ELF-1 (cell line): ENCODE results near the gene TDRD9.

Source experiments
- DNase-seq: peaks from one replicate; pipeline ENCODE4 v3.0.0-alpha.2; 2016; ENCODE audit warnings: low read depth, low spot score

TDRD9 gene

DNA sequence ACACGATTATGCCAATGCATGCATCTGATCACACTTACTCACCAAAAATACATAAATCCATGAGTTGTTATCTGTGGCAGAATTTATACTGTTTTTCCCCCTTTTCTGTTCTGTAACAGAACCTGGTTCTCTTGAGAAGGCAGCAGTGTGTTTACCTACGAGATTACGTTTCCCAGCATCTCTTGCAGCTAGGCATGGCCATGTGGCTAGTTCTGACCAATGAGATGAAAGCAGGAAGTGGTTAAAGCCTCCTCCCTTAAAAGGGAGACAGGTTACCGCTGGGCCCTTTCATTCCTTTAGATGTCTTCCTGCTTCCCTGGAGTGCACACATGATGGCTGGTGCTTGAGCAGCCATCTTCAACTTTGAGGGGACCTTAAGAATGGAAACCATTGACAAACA is 145.5 kb downstream of the TDRD9 start:
- DNase-seq = no peak

DNA sequence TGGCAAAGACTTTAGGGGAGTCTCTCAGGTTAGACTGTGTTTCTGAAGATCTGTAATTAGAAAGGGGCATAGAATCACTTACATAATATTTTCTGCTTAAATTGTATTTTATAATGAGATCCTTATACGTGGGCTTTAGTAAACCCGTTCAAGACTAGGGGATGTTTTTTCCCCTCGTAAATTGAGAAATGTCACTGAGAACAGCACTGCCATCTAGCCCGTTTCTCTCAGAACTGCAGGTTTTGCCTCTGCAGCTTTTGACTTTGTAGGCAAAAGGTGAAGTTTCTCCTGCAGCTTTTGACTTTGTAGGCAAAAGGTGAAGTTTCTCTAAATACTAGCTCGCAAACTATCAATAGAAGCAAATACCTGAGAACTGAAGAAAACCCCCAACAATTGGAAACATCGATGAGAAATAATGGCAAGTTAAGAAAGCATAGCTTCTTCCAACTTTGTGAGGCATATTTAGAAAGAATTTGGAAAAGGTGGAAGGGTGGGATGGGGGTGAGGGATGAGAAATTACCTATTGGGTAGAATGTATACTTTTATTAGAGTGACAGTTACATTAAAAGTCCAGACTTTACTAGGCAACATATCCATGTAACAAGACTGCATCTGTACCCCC is 147.4 kb downstream of the TDRD9 start:
- no peak for DNase-seq

DNA sequence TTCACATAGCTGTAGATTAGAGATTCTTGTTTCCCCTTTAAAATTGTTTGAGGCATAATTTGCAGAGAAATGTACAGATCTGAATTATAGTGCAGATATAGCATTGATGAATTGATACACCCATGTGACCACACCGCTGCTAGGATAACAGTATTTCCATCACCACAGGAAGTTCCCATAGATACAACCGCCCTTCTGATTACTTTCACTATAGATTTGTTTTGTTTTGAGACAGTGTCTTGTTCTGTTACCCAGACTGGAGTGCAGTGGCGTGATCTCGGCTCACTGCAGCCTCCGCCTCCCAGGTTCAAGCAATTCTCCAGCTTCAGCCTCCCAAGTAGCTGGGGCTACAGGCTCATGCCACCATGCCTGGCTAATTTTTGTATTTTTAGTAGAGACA is 148.5 kb downstream of the TDRD9 start:
- no peak for DNase-seq

DNA sequence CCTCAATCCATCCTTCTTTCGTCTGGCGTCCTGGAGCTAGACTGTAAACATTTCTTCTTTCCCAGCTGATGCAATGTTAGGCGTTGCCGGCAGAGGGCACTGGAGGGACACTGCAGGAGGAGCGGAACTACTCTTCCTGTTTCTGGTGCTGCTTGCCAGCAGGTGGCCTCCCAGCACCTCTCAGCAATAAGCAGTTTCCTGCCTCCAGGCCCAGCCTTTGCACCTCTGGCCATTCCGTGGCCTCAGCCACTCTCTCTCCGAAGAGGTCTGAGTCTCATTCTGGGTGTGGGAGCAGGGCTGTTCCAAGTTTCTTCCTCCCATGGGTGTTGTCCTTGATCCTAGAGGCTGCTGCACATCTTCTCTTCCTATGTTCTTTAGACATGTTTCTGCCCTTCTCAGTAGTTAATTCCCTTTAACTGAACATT is 149.8 kb downstream of the TDRD9 start:
- DNase-seq = peak; percentile 95

DNA sequence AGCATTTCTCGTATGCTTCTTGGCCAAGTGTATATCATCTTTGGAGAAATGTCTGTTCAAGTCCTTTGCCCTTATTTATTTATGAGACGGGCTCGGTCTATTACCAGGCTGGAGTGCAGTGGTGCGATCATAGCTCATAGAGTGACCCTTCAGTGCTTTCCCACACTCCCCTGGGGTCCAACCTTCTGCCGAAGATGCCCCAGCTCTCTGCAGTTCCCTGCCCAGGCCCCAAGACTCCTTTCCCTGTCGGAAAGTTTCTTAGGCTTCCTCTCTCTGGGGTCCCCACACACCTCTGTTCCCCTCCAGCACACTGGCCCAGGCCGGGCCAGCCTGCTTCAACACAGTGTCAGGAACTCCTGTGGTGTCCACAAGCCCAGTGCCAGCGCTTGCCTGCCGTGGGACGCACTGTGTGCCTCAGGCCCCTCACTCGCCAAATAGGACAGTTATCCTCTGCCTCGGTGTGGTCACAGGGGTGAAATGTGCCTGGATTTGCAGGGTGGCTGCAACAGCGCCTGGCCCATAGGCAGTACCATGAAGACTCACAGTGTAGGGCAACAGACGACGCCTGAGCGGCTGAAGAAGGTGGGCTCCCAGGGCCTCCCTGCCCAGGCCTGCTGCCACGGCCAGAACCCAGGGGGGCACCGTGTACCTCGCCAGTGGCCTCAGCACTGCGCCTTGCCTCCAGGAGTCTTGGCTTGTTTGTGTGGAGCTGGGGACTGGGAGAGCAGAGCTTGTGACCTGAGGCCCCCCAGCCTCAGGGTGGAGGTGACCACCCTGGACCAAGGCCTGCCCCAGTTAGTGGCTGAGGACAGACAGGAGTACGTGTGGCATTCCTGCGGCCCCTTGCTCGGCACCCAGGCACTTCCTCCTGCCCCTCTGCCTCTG is 152.4 kb downstream of the TDRD9 start:
- DNase-seq = no peak

DNA sequence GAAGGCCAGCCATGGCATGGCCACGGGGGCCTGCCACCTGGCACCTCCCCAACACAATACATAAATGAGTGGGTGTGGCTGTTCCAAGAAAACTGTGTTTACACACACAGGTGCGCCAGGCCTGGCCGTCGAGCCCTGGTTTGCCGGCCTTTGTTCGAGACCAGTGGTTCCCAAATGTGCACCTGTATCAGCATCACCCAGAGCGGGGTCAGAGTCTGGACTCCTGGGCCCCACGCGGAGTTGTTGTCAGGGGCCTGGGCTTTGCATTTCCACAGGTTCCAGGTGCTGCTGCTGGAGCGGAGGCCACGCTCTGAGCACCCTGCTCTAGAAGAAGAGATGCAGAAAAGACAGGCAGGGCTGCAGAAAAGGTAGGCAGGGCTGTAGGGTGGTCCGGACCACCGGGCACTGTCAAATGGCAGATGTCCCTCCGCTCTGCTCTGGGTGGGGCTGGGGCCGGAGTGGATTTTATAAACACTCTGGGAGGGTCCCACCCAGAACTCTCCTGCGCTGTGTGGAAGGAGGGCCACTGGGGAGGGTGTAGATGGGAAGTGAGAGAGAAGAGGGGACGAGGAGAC is 153.1 kb downstream of the TDRD9 start:
- DNase-seq = no peak

DNA sequence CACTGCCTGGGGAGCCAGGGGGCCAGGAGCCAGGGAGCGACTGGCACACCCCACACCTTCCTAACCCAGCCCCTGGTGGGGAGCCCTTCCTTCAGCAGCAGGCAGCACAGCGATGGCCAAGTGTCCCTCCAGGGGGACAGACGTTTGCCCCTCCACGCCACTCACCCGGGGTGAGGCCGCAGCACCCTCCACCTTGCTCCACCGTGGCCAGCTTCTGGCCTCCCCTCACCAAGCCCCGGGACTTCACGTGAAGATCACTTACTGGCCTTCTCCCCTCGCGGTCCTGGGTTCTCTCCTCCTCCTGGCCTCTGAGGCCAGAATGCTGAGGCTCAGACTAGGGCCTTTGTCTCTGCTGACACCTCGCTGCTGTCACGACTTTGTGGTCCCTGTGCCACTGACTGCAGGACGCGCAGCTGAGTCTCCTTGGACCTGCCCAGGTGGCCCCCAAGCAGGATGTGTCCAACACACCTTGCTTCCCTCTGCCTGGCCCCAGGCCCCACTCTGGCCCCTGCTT is 153.8 kb downstream of the TDRD9 start:
- no peak for DNase-seq

DNA sequence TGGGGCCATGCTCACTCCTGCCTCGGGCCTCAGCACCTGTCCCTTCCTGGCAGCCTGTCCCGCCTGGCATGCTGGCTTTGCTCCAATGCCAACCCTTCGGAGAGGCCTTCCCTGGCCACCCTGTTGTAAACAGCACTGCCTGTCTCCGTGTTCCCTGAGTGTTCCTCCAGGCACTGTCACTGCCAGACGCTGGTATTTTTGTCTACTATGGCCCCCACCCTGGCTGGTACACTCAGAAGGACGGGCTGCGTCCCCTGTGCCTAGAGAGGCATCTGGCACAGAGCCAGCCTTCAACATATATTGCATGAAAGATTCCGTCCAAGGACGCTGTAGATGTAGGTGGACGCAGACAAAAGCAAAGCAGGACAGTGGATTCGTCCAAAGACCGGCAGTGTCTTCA is 154.6 kb downstream of the TDRD9 start:
- DNase-seq = no peak

DNA sequence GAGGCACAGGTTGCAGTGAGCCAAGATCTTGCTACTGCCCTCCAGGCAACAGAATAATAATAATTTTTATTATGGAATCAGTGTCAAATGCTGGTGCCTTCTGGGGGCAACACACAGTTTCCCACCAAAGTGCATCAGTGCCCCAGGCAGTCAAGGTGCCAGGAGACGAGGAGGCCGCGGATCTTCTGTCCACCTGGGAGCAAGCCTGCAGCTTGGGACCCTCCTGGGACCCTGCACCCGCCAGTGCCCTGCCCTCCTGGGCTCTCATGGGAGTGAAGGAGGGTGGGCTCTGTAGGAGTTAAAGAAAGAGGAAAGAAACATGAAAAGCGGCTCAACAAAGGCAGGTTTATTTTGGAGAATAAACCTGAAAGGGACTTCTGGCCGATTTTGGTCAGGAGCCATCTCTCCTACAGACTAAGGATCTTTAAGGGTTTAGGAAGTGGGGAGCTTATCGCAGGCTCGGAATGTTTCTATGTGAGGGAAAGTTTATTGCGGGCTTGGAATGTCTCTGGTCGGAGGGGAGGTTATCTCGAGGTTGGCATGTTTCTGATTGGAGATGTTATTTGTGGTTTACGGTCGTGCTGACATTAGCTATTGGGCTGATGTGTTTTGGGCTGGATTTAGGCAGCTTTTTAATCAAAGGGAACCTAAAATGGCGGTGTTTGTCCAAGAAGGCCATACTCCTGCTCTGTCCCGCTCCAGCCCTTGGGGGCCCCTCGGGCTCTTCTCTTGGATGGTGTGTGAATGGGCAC is 156.2 kb downstream of the TDRD9 start:
- DNase-seq = peak; percentile 51

DNA sequence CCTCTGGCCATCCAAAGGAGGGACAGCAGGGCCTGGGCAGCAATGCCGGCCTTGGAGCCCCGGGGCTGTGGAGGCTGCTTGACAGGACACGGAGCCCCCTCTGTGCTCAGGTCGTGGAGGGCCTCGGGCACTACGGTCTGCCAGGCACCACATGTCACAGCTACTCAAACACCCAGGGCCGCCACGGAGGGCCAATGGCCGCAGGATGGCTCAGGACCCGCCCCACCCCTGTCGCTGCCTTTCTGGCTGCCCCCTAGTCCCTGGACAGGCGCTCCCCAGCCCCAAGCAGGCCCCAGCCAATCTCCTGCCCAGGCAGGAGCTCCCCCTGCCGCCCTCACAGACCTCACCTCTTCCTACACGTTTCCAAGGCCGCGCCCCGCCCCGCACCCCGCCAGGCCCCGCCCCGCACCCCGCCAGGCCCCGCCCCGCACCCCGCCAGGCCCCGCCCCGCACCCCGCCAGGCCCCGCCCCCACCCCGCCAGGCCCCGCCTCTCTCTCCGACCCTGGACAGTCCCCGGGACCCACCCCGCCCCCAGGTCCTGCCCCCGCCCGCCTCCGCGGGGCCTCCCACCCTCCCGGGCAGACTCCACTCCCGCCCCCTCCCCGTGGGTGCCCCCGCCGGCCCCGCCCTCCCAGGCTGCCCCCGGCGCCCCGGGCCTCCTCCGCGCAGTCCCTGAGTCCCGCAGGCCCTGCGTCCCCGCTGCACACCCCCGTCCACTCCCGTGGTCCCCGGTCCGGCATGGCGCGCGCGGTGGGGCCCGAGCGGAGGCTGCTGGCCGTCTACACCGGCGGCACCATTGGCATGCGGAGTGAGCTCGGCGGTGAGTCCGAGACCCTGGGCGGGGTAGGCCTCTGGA is 157.0 kb downstream of the TDRD9 start, which contains the start of gene ASPG:
ASPG (plus strand) TSS at position 669 of the 857 bp plus-strand sequence; CDS start at position 740, 71 bp downstream.
- peak; percentile 65 for DNase-seq

DNA sequence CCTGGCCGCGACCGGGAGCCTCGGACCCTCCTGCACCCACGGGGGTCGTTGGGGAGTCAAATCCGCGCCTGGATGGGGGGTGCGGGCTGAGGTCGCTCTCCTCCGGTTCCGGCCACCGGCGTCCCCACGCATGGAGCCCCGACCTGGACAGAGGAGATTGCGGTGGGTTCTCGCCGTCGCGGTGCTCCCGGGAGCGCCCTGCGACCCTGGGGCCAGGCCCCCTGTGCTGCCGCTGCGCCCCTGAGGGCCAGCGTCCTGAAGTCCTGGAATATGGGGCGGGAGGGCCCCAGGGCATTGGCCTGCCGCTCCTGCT is 157.6 kb downstream of the TDRD9 start:
- peak; percentile 51 for DNase-seq

DNA sequence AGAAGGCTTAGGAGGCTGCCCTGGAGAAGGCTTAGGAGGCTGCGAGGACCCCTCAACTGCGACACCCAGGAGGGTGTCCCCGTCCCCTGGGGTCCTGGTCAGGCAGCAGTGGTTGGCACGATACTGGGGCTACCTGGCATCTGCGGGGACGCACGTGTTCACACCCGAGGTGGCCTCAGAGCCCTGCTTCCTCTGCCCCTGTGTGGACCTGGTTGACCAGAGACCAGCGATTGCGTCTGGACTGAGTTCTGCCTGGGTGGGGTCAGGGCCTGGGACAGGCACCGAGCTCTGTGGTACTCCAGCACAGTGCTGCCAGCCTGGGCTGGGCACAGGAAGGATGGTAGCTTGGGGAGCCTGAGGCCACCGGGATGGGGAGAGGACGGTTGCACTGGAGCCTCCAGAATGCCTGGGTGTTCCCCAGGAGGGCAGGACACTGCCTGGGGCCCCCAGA is 158.0 kb downstream of the TDRD9 start:
- DNase-seq = no peak

DNA sequence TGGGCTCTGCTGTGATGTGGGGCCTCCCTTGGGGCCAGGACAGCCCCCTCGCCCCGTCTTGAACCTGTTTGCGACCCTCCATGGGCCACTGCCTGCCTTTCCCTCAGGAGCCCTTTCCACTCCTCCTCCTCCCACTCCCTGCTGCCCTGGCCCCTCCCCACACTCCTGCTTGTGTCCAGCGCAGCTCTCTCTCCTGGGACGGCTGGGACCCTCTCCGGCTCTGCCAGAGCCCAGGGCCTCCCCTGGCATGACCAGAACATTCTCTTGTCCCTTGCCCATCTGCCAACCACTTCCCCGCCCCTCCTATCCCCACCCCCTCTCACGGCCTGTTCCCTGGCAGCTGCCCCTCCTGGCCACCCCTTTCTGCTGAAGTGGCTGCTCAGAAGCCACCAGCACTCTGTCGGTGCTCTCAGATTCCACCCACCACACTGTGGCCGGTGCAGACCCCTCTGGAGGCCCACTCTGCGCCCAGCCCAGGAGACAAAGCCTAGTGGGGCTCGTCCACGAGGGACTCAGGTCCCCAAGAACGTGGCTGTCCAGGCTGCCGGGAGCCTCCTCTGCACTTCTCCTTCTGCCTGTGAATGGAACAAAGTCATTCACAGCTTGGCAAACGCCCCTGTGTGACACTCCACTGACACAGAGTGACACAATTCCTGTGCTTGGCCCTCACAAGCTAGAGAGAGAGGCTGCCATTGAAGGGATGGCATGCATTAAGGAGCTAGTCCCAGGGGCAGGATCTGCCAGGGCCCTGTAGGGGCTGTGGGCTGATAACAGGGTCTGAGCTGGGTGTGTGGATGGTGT is 158.6 kb downstream of the TDRD9 start:
- no peak for DNase-seq

DNA sequence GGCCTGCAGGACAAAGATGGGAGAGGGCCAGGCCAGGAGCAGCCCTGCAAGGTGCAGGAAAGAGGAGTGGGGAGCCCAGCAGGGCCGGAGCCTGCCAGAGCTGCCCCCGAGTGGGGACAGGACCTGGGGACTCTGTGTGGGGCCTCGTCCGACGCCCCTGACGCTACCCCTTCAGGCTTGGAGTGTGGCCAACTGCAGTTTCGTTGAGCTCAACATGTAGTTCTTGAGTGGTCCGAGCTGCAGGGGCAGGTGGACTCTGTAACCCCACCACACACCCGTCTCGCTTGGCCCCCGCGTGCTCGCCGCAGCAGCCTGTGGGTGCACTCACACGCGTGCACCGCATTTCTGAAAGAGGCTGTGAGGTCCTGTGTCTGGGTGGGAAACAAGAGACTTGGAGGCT is 159.2 kb downstream of the TDRD9 start:
- no peak for DNase-seq

DNA sequence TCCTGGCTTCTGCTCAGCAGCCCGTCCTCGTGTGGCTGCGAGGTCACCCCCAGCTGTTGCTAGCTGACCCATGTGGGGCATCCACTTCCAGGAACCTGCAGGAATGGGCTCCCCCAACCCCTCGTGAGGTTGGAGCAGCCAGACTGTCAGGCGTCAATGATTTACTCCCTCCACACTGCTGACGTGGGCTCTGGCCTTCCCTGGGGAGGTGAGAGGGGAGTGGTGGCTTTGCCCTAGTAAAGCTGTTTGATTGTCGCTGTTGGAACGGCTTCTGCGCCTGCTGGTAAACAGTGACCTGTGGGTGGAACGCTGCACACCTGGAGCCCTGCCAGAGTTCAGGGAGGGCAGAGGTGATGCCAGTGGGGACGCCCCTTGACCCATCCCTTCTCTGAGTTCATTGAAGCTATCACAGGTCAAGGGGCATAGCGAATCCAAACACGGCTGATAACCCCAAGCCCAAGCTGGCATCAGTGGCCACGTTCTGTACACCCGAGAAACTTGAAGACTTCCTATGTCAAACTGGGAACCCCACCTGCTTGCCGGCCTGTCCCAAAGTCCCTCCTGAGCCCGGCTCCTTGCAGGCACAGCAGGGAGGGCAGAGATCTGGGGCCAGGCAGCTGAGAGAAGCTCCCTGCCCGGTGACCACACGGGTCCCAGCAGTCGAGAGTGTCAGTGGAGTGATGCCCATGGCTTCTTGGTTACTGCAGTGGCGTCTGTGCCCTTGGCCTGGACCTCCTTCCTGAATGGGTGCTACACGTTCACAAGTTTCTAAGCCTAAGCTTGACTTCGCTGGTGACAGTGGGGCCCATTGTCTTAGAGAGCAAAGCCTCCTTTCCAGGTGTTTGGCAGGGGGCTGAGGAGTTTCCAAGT is 160.0 kb downstream of the TDRD9 start:
- no peak for DNase-seq

DNA sequence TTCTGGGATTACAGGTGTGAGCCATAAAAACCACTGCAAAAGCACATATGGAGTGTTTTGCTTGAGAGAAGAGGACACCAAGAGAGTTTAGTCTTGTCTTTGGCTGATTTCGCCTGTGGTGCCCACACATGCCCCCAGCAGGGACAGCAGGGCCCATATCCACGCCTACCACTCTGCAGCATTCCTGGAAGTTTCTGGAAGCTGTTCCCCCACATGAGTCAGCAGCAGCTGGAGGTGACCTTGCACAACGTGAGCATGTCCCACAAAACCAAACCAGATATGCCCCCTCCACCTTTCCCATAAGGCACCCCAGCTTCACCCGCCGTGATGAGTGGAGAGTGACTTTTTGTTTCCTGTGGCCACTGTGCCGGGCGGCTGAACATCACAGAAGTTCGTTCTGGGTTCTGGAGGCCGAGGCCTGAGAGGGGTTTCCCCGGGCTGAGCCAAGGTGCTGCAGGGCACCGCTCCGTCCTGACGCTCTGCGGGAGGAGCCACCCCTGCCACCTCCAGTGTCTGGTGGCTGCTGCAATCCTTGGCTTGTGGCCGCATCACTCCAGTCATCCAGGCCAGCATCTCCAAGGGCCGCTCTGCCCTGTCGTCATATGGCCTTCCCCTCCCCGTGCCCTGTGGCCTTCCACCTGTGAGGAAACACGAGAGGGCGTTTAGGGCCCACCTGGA is 162.0 kb downstream of the TDRD9 start:
- no peak for DNase-seq

DNA sequence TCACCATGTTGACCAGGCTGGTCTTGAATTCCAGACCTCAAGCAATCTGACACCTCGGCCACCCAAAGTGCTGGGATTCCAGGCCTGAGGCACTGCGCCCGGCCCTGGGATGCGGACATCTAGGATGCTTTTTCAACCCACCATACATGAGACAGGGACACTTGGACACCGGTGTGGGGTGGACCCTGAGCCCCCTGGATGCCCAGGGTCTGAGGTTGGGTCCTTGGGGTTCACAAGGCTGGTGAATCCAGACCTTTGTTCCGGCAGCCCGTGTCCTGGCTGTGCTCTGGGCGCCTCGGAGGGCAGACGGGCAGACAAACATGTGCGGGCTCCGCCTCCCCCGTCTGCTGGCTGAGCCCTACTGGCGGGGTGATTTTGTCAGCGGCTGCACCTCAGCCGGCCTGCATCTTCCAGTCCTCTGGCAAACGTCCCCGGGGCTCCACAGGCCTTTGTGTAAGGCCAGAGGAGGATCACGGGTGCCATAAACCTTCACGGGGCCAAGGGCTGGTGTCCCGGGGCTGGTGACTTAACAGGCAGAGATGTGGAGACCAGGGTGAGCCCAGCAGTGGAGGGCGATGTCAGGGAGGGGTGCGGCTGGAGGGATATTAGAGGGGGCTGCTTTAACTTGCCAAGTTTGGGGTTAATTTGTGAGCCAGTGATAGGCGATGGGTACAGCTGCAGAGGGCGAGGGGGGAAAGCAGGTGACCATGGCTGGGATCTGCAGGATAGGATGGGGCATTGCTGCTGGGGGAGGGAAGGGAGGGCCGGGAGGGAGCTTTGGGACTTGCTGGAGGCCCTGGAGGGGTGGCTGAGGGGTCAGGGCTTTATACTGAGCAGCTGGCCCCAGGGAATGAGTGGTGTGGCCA is 163.0 kb downstream of the TDRD9 start:
- peak; percentile 76 for DNase-seq
